Activated B cell treated with CpG ODN at 0.5 μM for 24 hours (primary cell): ENCODE results near the gene SERBP1. TPM values are rescaled to one million over a fixed set of nuclear protein-coding genes. Genes with fewer than 3 reads are reported as not detected.

Experiments
- ATAC-seq: fragments of 200-7000 bp; cut with Tn5 transposase; one replicate; pipeline ENCODE4 v1.10.0; 2021; ENCODE audit warnings: low read depth, mild to moderate bottlenecking, moderate library complexity
- CTCF ChIA-PET: fragments of 350-600 bp; sonication (Branson Sonifier 250); formaldehyde crosslinking; loops from one replicate; lab custom pipeline; 2021; ENCODE audit warnings: antibody characterized with exemption; lab: Charles Lee
- POLR2A ChIA-PET: fragments of 350-600 bp; sonication (Branson Sonifier 250); formaldehyde crosslinking; loops from one replicate; lab custom pipeline; 2021; ENCODE audit warnings: antibody characterized with exemption; lab: Charles Lee
- DNase-seq: peaks from one replicate; pipeline ENCODE4 v3.0.0; 2022
- H3K27ac Mint-ChIP-seq: one replicate; pipeline ENCODE4 v1.8.0; 2020; ENCODE audit warnings: mixed read lengths
- H3K27me3 Mint-ChIP-seq: one replicate; pipeline ENCODE4 v1.8.0; 2021; ENCODE audit warnings: mixed read lengths
- H3K36me3 Mint-ChIP-seq: one replicate; pipeline ENCODE4 v1.8.0; 2021; ENCODE audit warnings: low read depth, mixed read lengths
- H3K4me1 Mint-ChIP-seq: one replicate; pipeline ENCODE4 v1.8.0; 2021; ENCODE audit warnings: mixed read lengths
- H3K4me3 Mint-ChIP-seq: one replicate; pipeline ENCODE4 v1.8.0; 2020; ENCODE audit warnings: mild to moderate bottlenecking, mixed read lengths
- H3K9me3 Mint-ChIP-seq: one replicate; pipeline ENCODE4 v1.8.0; 2020; ENCODE audit warnings: mixed read lengths
- intact Hi-C: fragments of 100-400 bp; cut with micrococcal nuclease; formaldehyde crosslinking; loops from one replicate; pipeline ENCODE4 v1.15.1; 2024
- total RNA-seq: library from RNA; stranded (reverse); gene quantifications from 2 replicates; pipeline ENCODE4 v1.2.3, GENCODE V29; 2022
- TF ChIP-seq, protein P1 (sequence below): fragments of 200-600 bp; IDR thresholded peaks from one replicate; pipeline ENCODE4 v1.8.0; 2022; ENCODE audit warnings: antibody characterized with exemption, mild to moderate bottlenecking

Gene SERBP1
- total RNA-seq, 1 donor from 2014 or later = 222 TPM

DNA sequence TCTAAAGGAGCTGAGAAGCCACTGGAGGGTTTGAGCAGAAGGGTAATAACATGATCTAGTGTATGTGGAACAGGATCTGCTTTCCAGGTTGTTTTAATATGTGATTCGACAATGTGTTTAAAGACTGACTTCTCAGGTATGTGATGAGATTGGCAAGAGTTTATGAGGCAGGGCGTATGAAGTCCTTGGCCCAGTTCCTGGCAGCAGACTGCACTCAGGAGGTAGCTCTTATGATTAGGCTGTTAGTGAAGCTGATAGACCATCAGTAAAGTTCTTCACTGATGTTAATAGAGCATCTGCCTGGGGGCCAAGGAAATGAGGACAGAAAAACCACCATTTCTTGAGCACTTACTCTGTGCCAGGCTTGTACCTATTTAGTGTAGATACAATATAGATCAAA, 41.9 kb upstream of the SERBP1 start:
- POLR2A ChIA-PET = no interaction called here
- H3K4me3 Mint-ChIP-seq = no peak overlapping the region
- CTCF ChIA-PET = no interaction called here
- no peak for DNase-seq
- no peaks in the 10 kb centered on the region for H3K4me1 Mint-ChIP-seq
- TF ChIP-seq, protein P1, sequence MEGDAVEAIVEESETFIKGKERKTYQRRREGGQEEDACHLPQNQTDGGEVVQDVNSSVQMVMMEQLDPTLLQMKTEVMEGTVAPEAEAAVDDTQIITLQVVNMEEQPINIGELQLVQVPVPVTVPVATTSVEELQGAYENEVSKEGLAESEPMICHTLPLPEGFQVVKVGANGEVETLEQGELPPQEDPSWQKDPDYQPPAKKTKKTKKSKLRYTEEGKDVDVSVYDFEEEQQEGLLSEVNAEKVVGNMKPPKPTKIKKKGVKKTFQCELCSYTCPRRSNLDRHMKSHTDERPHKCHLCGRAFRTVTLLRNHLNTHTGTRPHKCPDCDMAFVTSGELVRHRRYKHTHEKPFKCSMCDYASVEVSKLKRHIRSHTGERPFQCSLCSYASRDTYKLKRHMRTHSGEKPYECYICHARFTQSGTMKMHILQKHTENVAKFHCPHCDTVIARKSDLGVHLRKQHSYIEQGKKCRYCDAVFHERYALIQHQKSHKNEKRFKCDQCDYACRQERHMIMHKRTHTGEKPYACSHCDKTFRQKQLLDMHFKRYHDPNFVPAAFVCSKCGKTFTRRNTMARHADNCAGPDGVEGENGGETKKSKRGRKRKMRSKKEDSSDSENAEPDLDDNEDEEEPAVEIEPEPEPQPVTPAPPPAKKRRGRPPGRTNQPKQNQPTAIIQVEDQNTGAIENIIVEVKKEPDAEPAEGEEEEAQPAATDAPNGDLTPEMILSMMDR = no peak
- no peaks in the 10 kb centered on the region for H3K36me3 Mint-ChIP-seq
- H3K9me3 Mint-ChIP-seq = no peaks in the 10 kb centered on the region
- ATAC-seq = no peak
- H3K27me3 Mint-ChIP-seq = peaks cover 6% of the 10 kb centered on the region
- intact Hi-C loops = no loop called here
- H3K27ac Mint-ChIP-seq = no peak overlapping the region

DNA sequence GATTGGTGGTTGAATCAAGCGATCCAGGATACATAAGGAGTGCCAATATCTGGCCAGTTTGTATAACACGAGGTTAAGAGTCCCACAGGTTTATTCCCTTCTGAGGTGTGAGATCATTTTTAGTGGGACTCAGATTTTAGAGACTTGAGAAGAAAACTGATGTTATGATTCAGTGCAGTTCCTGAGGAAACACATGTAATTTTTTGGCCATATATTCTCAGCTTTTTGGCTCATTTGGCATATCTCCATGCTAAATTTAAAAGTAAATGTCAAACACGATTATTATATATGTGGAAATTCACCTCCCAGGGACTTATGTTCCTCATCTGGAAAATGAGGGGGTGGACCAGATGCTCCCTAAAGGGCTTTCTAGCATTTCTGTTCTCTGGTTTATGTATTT, 39.2 kb upstream of the SERBP1 start:
- Mint-ChIP-seq H3K9me3 (no peaks in the 10 kb centered on the region), H3K36me3 (no peaks in the 10 kb centered on the region), H3K4me3 (no peak overlapping the region), H3K4me1 (no peaks in the 10 kb centered on the region), H3K27ac (no peak overlapping the region), H3K27me3 (peaks cover 4% of the 10 kb centered on the region)
- TF ChIP-seq, protein P1 = no peak
- intact Hi-C loops = no loop called here
- DNase-seq = no peak
- ATAC-seq = no peak
- CTCF ChIA-PET = no interaction called here
- POLR2A ChIA-PET = no interaction called here

DNA sequence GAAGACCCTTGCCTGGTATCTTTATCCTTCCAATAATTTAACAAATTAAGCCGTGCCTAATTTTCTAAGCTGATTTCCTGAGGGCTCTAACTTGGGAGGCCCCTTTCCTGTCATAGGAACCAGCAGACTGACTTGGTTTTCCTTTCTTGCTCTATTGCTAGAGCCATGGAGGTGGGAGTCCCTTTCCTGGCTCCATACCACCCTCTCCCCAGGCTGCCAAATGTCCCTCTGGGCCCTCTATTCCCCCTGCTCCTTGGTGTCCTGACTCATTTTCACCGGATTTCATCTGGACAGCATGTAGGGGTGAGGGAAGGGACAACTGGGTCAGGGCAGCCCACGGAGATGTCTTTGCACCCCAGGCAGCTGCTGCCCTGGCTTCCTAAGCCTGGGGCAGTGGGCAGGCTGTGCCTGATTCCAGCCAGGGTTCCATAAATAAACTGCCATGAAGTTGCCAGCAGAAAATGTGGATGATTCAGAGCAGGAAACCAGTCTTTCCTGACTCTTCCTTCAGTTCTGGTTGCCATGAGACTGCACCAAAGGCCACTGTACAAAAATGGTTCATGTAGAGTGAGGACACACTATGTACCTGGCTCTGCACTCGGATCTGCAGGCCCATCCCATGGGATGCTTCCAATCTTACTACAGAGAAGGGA, 38.0 kb upstream of the SERBP1 start:
- intact Hi-C loops = no loop called here
- no peaks in the 10 kb centered on the region for H3K9me3 Mint-ChIP-seq
- ChIA-PET CTCF (no interaction called here), POLR2A (no interaction called here)
- no peak overlapping the region for H3K4me3 Mint-ChIP-seq
- TF ChIP-seq, protein P1 = no peak
- no peaks in the 10 kb centered on the region for H3K36me3 Mint-ChIP-seq
- peaks cover 4% of the 10 kb centered on the region for H3K27me3 Mint-ChIP-seq
- ATAC-seq = no peak
- no peaks in the 10 kb centered on the region for H3K4me1 Mint-ChIP-seq
- DNase-seq = no peak
- H3K27ac Mint-ChIP-seq = no peak overlapping the region

DNA sequence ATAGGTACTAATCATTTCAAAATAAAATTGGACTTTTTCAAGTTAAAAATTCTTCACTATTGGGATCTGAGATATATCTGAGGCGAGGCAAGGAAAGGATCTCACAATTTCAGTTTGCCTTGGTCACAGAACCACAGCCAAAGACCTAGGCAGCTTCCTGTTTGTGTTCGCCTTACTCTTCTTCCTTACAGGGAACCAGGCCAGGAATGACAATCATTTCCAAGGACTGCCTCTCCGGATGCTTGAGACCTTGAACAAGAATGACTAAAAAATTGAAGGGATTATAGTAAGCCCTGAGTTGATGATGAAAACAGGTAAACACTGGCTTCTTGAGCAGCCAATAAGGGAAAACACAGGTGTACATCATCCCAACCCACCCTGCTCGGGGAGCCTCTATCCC, 35.2 kb upstream of the SERBP1 start:
- ChIA-PET POLR2A (no interaction called here), CTCF (no interaction called here)
- no peaks in the 10 kb centered on the region for H3K9me3 Mint-ChIP-seq
- H3K36me3 Mint-ChIP-seq = no peaks in the 10 kb centered on the region
- TF ChIP-seq, protein P1 = no peak
- H3K4me1 Mint-ChIP-seq = no peaks in the 10 kb centered on the region
- no peak for DNase-seq
- intact Hi-C loops = no loop called here
- no peak overlapping the region for H3K4me3 Mint-ChIP-seq
- H3K27ac Mint-ChIP-seq = no peak overlapping the region
- no peak for ATAC-seq
- H3K27me3 Mint-ChIP-seq = peaks cover 4% of the 10 kb centered on the region

DNA sequence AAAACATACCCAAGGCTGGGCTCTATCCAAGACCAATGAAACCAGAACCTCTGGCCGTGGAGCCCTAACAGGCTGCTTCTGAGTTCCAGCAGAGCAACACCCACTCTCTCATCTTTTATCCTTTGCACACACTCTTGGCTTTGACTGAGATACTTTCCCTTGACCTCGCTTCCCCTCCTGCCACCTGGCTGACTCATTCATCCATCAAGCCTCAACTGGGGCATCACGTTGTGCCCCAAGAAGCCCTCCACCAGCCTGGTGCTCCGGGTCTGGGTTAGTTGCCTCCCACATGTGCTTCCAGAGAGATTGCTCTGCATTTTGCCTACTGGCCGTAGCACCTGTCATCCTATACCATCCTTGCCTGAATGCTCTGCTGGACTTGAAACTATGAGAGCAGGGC, 34.5 kb upstream of the SERBP1 start:
- intact Hi-C loops = no loop called here
- ChIA-PET CTCF (no interaction called here), POLR2A (no interaction called here)
- peaks cover 4% of the 10 kb centered on the region for H3K27me3 Mint-ChIP-seq
- DNase-seq (no peak), ATAC-seq (no peak)
- TF ChIP-seq, protein P1 = no peak
- H3K27ac Mint-ChIP-seq = no peak overlapping the region
- no peaks in the 10 kb centered on the region for H3K36me3 Mint-ChIP-seq
- H3K4me3 Mint-ChIP-seq = no peak overlapping the region
- no peaks in the 10 kb centered on the region for H3K4me1 Mint-ChIP-seq
- H3K9me3 Mint-ChIP-seq = no peaks in the 10 kb centered on the region
